Caco-2 (cell line): Measurements from ENCODE around the gene ARHGAP21. TPM values are rescaled to one million over a fixed set of nuclear protein-coding genes. Genes with fewer than 3 reads are reported as not detected.

Experiments used
- BruUV-seq: library from RNA; stranded (reverse); fragments of 400-500 nt; replicated peaks from 2 replicates; lab custom pipeline; 2021; lab: Mats Ljungman, UMichigan
- CTCF ChIA-PET: fragments of 300-600 bp; sonication (Branson Sonifier 250); formaldehyde crosslinking; loops from one replicate; lab custom pipeline; 2022; ENCODE audit warnings: antibody characterized with exemption; lab: Charles Lee
- POLR2A ChIA-PET: fragments of 300-600 bp; sonication (Branson Sonifier 250); formaldehyde crosslinking; loops from one replicate; lab custom pipeline; 2022; ENCODE audit warnings: antibody characterized with exemption; lab: Charles Lee
- DNase-seq, 2 experiments: peaks; one replicate each; pipeline versions ENCODE4 v3.0.0 to v3.0.0-alpha.2; 2020 to 2022
- H3K27me3 ChIP-seq: replicated peaks from 2 replicates; pipeline ENCODE4 v1.6.0; 2011; ENCODE audit warnings: low read length; ENCODE audit not compliant: control insufficient read depth, insufficient read depth
- H3K36me3 ChIP-seq: 2 replicates; pipeline ENCODE4 v1.5.1; 2011; ENCODE audit warnings: low read length; ENCODE audit not compliant: control insufficient read depth, insufficient read depth
- H3K4me1 ChIP-seq: fragments of 250-450 bp; sonication (Bioruptor Pico); 2 replicates; pipeline ENCODE4 v1.5.1; 2020; ENCODE audit warnings: mild to moderate bottlenecking
- H3K4me3 ChIP-seq: 2 replicates; pipeline ENCODE4 v1.5.1; 2011; ENCODE audit warnings: low read depth, mild to moderate bottlenecking, control low read depth, low read length
- H3K9me3 ChIP-seq: fragments of 250-450 bp; sonication (Bioruptor Pico); 2 replicates; pipeline ENCODE4 v1.5.1; 2020; ENCODE audit warnings: mild to moderate bottlenecking, moderate library complexity
- H3K27ac Mint-ChIP-seq: one replicate; pipeline ENCODE4 v1.8.0; 2022; ENCODE audit warnings: mixed read lengths; ENCODE audit not compliant: unreplicated experiment
- H3K27me3 Mint-ChIP-seq: one replicate; pipeline ENCODE4 v1.8.0; 2022; ENCODE audit warnings: mixed read lengths; ENCODE audit not compliant: insufficient read depth, unreplicated experiment
- H3K36me3 Mint-ChIP-seq: one replicate; pipeline ENCODE4 v1.8.0; 2022; ENCODE audit warnings: mild to moderate bottlenecking, mixed read lengths; ENCODE audit not compliant: insufficient read depth, unreplicated experiment
- H3K4me1 Mint-ChIP-seq: one replicate; pipeline ENCODE4 v1.8.0; 2022; ENCODE audit warnings: low read depth, mixed read lengths; ENCODE audit not compliant: unreplicated experiment
- H3K4me3 Mint-ChIP-seq: one replicate; pipeline ENCODE4 v1.8.0; 2022; ENCODE audit warnings: mild to moderate bottlenecking, moderate library complexity, mixed read lengths; ENCODE audit not compliant: unreplicated experiment
- H3K9me3 Mint-ChIP-seq: one replicate; pipeline ENCODE4 v1.8.0; 2022; ENCODE audit warnings: mixed read lengths; ENCODE audit not compliant: unreplicated experiment
- intact Hi-C: fragments of 100-400 bp; cut with micrococcal nuclease; formaldehyde crosslinking; loops from one replicate; pipeline ENCODE4 v1.10.0; 2022; ENCODE audit not compliant: unreplicated experiment
- total RNA-seq: library from RNA; stranded (reverse); gene quantifications from 2 replicates; pipeline ENCODE4 v1.2.3, GENCODE V29; 2022
- TF ChIP-seq, protein P1 (sequence below), 2 experiments: fragments of 200-600 bp in 1 of 2; IDR thresholded peaks; 1 replicate in 1 of 2; 2 replicates in 1 of 2; pipeline versions ENCODE4 v1.5.1 to v1.8.0; 2011 to 2022; ENCODE audit warnings: antibody characterized with exemption in 1 of 2, control low read depth in 1 of 2, inconsistent platforms in 1 of 2, low read depth in 1 of 2, low read length in 1 of 2, mild to moderate bottlenecking in 1 of 2, moderate library complexity in 1 of 2; ENCODE audit not compliant: insufficient read depth in 1 of 2, severe bottlenecking in 1 of 2, unreplicated experiment in 1 of 2

Gene ARHGAP21
- total RNA-seq, 1 experiment from 2014 or later: 99.1 TPM

DNA sequence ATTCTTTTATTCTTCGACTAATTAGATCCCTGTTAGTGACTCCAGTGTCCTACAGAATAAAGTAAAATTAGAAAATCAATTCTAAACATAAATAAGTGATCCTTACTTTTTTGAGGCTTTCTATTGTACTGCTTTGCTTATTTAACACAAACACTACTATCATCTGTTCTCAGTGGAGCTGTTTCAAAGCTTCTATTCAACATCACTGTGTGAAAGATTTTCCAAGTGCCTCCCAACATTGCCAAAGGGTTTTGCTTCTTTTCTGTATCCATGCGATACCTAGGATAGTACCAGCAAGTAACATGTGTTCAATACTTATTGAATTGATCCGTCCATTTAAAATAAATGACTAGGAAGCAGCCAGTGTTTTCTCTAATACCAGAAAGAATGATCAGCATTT lies 125.7 kb downstream of the ARHGAP21 start:
- Mint-ChIP-seq H3K27me3 (no peaks in the 10 kb centered on the region), H3K4me1 (no peaks in the 10 kb centered on the region), H3K36me3 (peaks cover 70% of the 10 kb centered on the region), H3K4me3 (no peak overlapping the region), H3K9me3 (no peaks in the 10 kb centered on the region), H3K27ac (no peak overlapping the region)
- Histone ChIP-seq H3K4me1 (no peaks in the 10 kb centered on the region), H3K36me3 (no peaks in the 10 kb centered on the region; the same call in none of the 2 replicates), H3K9me3 (no peaks in the 10 kb centered on the region), H3K27me3 (no peaks in the 10 kb centered on the region), H3K4me3 (no peak overlapping the region)
- BruUV-seq: no TSS peak
- intact Hi-C loops: no loop called here
- POLR2A ChIA-PET: no interaction called here
- TF ChIP-seq, protein P1, sequence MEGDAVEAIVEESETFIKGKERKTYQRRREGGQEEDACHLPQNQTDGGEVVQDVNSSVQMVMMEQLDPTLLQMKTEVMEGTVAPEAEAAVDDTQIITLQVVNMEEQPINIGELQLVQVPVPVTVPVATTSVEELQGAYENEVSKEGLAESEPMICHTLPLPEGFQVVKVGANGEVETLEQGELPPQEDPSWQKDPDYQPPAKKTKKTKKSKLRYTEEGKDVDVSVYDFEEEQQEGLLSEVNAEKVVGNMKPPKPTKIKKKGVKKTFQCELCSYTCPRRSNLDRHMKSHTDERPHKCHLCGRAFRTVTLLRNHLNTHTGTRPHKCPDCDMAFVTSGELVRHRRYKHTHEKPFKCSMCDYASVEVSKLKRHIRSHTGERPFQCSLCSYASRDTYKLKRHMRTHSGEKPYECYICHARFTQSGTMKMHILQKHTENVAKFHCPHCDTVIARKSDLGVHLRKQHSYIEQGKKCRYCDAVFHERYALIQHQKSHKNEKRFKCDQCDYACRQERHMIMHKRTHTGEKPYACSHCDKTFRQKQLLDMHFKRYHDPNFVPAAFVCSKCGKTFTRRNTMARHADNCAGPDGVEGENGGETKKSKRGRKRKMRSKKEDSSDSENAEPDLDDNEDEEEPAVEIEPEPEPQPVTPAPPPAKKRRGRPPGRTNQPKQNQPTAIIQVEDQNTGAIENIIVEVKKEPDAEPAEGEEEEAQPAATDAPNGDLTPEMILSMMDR (IDR thresholded peaks at IDR 0.05; ENCODE audit: insufficient read depth in 1 of 2, low read depth in 1 of 2, low read length in 1 of 2, severe bottlenecking in 1 of 2, unreplicated experiment in 1 of 2): no peak
- DNase-seq: no peak
- CTCF ChIA-PET: interaction anchor here (1.0 kb wide), 1 partner anchor 20 kb away, joined by 3 read pairs; no protein-coding TSS in a partner anchor

DNA sequence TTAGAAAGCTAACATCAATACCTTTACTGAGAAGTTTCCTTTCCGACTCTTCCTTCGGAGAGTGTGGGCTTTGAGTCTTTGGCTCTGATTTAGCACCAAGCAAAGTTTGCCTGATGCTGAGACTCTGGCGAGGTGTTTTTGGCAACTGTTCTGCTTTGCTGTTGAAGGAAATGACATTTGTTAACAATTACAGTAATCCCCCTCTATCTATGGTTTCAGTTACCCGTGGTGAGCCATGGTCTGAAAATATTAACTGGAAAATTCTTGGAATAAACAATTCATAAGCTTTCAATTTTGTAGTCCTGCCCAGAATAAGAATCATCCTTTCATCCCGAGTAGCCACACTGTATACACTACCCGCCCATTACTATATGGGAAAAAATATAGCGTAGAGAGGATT lies 126.3 kb downstream of the ARHGAP21 start:
- intact Hi-C loops: no loop called here
- ChIA-PET CTCF (interaction anchor here (1.0 kb wide), 1 partner anchor 21 kb away, joined by 3 read pairs; no protein-coding TSS in a partner anchor), POLR2A (no interaction called here)
- H3K4me3 ChIP-seq: no peak overlapping the region
- Mint-ChIP-seq H3K27me3 (no peaks in the 10 kb centered on the region), H3K27ac (no peak overlapping the region), H3K4me1 (no peaks in the 10 kb centered on the region), H3K4me3 (no peak overlapping the region), H3K9me3 (no peaks in the 10 kb centered on the region), H3K36me3 (peaks cover 70% of the 10 kb centered on the region)
- BruUV-seq: no TSS peak
- H3K9me3 ChIP-seq: no peaks in the 10 kb centered on the region
- TF ChIP-seq, protein P1 (IDR thresholded peaks at IDR 0.05; ENCODE audit: insufficient read depth in 1 of 2, low read depth in 1 of 2, low read length in 1 of 2, severe bottlenecking in 1 of 2, unreplicated experiment in 1 of 2): no peak
- no peaks in the 10 kb centered on the region for H3K4me1 ChIP-seq
- no peak for DNase-seq
- H3K36me3 ChIP-seq: no peaks in the 10 kb centered on the region; the same call in none of the 2 replicates
- H3K27me3 ChIP-seq: no peaks in the 10 kb centered on the region

DNA sequence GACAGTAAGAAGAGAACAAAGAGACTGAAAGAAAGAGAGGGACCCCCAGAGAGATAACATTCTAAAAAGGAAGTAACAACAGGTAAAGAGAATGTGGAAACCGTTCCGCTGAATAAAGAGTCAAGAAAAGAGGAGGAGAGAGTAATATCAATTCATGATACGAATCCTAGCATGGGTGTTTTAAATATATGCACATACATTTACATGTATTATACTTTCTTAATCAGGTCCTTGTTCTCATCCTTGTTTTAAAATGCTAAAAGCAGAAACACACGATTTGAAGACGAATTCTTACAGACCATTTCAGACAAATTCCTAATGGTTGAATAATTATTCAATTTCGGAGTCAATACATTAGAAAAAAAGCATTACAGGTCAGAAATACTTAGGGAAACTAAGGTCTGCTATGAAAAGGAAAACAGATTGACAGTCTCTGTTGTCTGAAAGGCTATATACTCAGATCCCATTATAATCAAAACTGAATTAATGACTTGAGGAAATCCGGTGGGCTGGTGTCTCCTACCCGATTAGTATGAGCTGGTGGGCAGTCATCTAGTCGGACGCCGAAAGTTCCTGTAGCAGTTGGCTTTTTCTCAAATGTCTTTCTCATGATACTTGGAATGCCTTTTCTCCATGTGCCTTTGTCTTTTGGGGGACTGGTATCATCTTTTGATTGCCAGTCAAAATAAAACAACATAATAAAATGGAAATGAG lies 127.3 kb downstream of the ARHGAP21 start:
- Mint-ChIP-seq H3K4me1 (no peaks in the 10 kb centered on the region), H3K27ac (no peak overlapping the region), H3K36me3 (peaks cover 73% of the 10 kb centered on the region), H3K9me3 (no peaks in the 10 kb centered on the region), H3K4me3 (no peak overlapping the region), H3K27me3 (no peaks in the 10 kb centered on the region)
- Histone ChIP-seq H3K36me3 (no peaks in the 10 kb centered on the region; the same call in none of the 2 replicates), H3K27me3 (no peaks in the 10 kb centered on the region), H3K4me3 (no peak overlapping the region), H3K4me1 (no peaks in the 10 kb centered on the region), H3K9me3 (no peaks in the 10 kb centered on the region)
- TF ChIP-seq, protein P1 (IDR thresholded peaks at IDR 0.05; ENCODE audit: insufficient read depth in 1 of 2, low read depth in 1 of 2, low read length in 1 of 2, severe bottlenecking in 1 of 2, unreplicated experiment in 1 of 2): no peak
- ChIA-PET POLR2A (no interaction called here), CTCF (no interaction called here)
- no TSS peak for BruUV-seq
- intact Hi-C loops: no loop called here
- DNase-seq: no peak
